Glutamatergic neuron (in vitro differentiated cells): ENCODE data around the gene PRRC1. TPM values are rescaled to one million over a fixed set of nuclear protein-coding genes. Genes with fewer than 3 reads are reported as not detected.

ENCODE experiments used
- DNase-seq: peaks from one replicate; pipeline ENCODE4 v3.0.0; 2022
- H3K27ac Mint-ChIP-seq: one replicate; pipeline ENCODE4 v1.8.0; 2020; ENCODE audit warnings: mild to moderate bottlenecking, mixed read lengths, inconsistent platforms; ENCODE audit not compliant: unreplicated experiment
- H3K27me3 Mint-ChIP-seq: one replicate; pipeline ENCODE4 v1.8.0; 2020; ENCODE audit warnings: mild to moderate bottlenecking, moderate library complexity, mixed read lengths, inconsistent platforms; ENCODE audit not compliant: unreplicated experiment
- H3K36me3 Mint-ChIP-seq: one replicate; pipeline ENCODE4 v1.8.0; 2020; ENCODE audit warnings: mild to moderate bottlenecking, mixed read lengths, inconsistent platforms; ENCODE audit not compliant: unreplicated experiment
- H3K4me1 Mint-ChIP-seq: one replicate; pipeline ENCODE4 v1.8.0; 2020; ENCODE audit warnings: mild to moderate bottlenecking, low read depth, mixed read lengths, inconsistent platforms; ENCODE audit not compliant: unreplicated experiment
- H3K4me3 Mint-ChIP-seq: one replicate; pipeline ENCODE4 v1.8.0; 2020; ENCODE audit warnings: mild to moderate bottlenecking, mixed read lengths, inconsistent platforms; ENCODE audit not compliant: unreplicated experiment
- H3K9me3 Mint-ChIP-seq: one replicate; pipeline ENCODE4 v1.8.0; 2020; ENCODE audit warnings: mild to moderate bottlenecking, moderate library complexity, mixed read lengths, inconsistent platforms; ENCODE audit not compliant: unreplicated experiment
- total RNA-seq: library from RNA; stranded (reverse); fragmentation: NEBNext Ultra II Directional; extraction: Animal tissue kit (Norgen Biotek cat#: 25700); gene quantifications from one replicate; pipeline ENCODE4 v1.2.1, GENCODE V29; 2021; ENCODE audit not compliant: unreplicated experiment
- TF ChIP-seq, protein P1 (sequence below): fragments of 200-600 bp; sonication (generic); IDR thresholded peaks from one replicate; pipeline ENCODE4 v1.5.0; 2021; ENCODE audit not compliant: partially characterized antibody, unreplicated experiment

The PRRC1 gene
- total RNA-seq, 1 donor from 2014 or later, result 57.3 TPM

DNA sequence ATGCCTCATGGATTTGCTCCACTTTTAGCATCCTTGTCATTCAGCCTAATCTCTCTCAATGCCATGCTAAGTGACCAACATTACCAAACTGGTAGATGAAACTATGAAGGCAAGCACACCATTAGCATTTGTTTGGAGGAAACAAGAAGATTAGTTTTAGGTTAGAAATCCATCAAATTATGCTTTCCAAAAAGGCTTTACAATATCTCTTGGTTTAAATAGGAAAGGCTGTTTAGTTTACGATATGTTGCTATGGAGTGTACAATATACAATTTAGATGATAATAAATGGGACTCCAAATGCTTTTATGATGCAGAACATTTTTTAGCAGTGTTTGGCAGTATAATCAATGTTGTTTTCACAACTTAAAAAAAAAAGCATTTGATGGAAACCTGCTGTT lies 83.7 kb downstream of the PRRC1 start:
- H3K27me3 Mint-ChIP-seq, result no peaks in the 10 kb centered on the region
- no peak for DNase-seq
- TF ChIP-seq, protein P1, sequence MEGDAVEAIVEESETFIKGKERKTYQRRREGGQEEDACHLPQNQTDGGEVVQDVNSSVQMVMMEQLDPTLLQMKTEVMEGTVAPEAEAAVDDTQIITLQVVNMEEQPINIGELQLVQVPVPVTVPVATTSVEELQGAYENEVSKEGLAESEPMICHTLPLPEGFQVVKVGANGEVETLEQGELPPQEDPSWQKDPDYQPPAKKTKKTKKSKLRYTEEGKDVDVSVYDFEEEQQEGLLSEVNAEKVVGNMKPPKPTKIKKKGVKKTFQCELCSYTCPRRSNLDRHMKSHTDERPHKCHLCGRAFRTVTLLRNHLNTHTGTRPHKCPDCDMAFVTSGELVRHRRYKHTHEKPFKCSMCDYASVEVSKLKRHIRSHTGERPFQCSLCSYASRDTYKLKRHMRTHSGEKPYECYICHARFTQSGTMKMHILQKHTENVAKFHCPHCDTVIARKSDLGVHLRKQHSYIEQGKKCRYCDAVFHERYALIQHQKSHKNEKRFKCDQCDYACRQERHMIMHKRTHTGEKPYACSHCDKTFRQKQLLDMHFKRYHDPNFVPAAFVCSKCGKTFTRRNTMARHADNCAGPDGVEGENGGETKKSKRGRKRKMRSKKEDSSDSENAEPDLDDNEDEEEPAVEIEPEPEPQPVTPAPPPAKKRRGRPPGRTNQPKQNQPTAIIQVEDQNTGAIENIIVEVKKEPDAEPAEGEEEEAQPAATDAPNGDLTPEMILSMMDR, result no peak
- H3K27ac Mint-ChIP-seq, result no peak overlapping the region
- H3K9me3 Mint-ChIP-seq, result no peaks in the 10 kb centered on the region
- H3K4me1 Mint-ChIP-seq, result peaks cover 1% of the 10 kb centered on the region
- H3K36me3 Mint-ChIP-seq, result no peaks in the 10 kb centered on the region
- H3K4me3 Mint-ChIP-seq, result no peak overlapping the region

DNA sequence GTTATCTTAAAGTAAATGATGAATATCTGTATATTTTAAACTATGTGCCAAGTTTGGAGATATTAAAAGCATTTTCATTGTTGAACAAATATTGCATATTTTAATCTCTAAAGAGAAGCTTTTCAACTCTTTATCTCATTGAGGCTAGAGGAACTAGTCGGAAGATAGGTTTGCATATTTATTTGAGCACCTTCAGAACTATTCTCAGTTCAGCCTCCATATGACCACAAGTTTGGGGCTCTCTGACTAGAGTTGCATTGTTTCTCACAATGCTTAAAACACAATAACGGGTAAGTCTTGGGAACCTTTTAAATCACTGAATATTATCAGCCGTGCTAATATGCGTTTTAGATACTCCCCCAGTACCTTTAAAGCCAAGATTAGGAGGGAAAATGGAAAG lies 84.2 kb downstream of the PRRC1 start:
- Mint-ChIP-seq H3K27me3 (no peaks in the 10 kb centered on the region), H3K9me3 (no peaks in the 10 kb centered on the region), H3K4me3 (no peak overlapping the region), H3K4me1 (peaks cover 1% of the 10 kb centered on the region), H3K27ac (no peak overlapping the region), H3K36me3 (no peaks in the 10 kb centered on the region)
- TF ChIP-seq, protein P1, result no peak
- DNase-seq, result no peak

DNA sequence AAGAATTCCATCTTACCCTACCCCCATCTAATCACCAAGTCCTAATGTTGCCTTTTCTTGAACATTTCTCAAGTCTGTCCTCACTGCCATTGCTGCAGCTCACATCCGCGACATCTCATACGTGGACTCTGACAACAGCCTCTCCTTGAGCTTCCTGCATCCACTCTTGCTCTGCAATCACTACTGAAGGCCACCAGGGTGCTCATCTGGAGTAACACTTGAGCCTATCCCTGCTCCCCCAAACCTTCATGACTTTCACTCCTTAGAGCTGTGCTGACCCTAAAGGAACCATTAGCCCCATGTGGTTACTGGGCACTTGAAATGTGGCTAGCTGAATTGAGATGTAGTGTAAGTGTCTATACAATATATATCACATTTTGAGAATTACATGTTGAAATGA lies 85.0 kb downstream of the PRRC1 start:
- no peaks in the 10 kb centered on the region for H3K27me3 Mint-ChIP-seq
- H3K27ac Mint-ChIP-seq, result no peak overlapping the region
- TF ChIP-seq, protein P1, result no peak
- no peak for DNase-seq
- H3K36me3 Mint-ChIP-seq, result no peaks in the 10 kb centered on the region
- peaks cover 1% of the 10 kb centered on the region for H3K4me1 Mint-ChIP-seq
- H3K4me3 Mint-ChIP-seq, result no peak overlapping the region
- H3K9me3 Mint-ChIP-seq, result no peaks in the 10 kb centered on the region

DNA sequence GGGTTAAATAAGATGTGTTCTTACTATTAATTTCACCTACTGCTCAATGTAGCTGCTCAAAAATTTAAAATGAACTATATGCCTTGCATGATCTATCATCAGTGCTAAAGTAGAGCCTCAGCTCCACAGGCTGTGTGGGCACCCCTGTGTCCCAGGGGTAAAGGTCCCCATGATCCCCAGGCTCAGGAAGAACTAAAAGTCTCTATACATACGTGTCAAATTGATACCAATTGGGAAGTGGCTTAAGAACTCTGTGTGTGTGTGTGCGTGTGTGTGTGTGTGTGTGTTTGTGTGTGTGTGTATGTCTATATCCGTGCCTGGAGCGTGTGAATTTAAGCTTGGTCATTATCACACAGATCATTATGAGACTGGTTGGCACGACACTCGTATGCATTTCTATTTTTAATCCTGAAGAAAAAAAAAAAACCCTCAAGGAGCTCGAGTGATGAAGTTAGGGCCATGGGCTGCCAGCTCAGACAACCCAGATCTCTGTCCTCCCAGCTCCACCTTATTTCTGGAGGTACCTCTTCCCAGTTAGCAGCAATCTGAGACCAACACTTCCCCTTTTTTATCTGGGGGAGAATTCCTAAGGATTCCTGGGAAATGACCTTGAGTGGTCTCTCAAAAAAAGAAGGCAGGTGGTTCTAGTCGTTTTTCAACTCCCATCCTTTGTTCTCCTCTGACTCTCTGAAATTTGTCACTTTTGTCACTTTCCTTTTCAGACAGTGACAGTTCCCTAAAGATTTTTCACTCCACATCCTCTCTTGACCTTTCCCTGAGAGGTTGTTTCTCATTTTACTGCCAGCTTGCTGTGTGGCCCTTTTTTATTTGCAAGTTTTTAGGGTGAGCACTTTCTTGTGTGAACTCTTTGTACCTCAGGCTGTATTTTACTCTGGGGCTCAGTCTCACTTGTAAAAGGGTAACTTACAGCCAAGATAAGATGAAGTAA lies 85.7 kb downstream of the PRRC1 start:
- no peak overlapping the region for H3K4me3 Mint-ChIP-seq
- no peaks in the 10 kb centered on the region for H3K27me3 Mint-ChIP-seq
- no peak for DNase-seq
- H3K27ac Mint-ChIP-seq, result no peak overlapping the region
- no peaks in the 10 kb centered on the region for H3K9me3 Mint-ChIP-seq
- H3K36me3 Mint-ChIP-seq, result no peaks in the 10 kb centered on the region
- TF ChIP-seq, protein P1, result no peak
- H3K4me1 Mint-ChIP-seq, result peaks cover 1% of the 10 kb centered on the region

Other genes with a start within 250 kb of the PRRC1 start
- 0.69 TPM for gene MEGF10, start 226.8 kb upstream of the PRRC1 start, total RNA-seq
- gene CTXN3, start 131.4 kb downstream of the PRRC1 start, total RNA-seq, result not detected
- gene CCDC192, start 185.8 kb downstream of the PRRC1 start, total RNA-seq, result not detected